Esophagus muscularis mucosa (tissue), 4 donors: Measurements from ENCODE around the gene DIO3.

Source experiments
- CTCF ChIP-seq, 3 experiments: fragments of 200-600 bp in 2 of 3; fragments of 450-650 bp in 1 of 3; sonication (generic) in 2 of 3; IDR thresholded peaks; one replicate each; pipeline ENCODE4 v1.5.1; 2017 to 2019; ENCODE audit warnings: antibody characterized with exemption in 3 of 3, mild to moderate bottlenecking in 2 of 3, moderate library complexity in 1 of 3
- EP300 ChIP-seq: sonication (generic); formaldehyde crosslinking; IDR thresholded peaks from one replicate; pipeline ENCODE4 v1.6.1; 2017; ENCODE audit warnings: antibody characterized with exemption
- POLR2A ChIP-seq: fragments of 450-650 bp; IDR thresholded peaks from one replicate; pipeline ENCODE4 v1.6.1; 2017; ENCODE audit warnings: antibody characterized with exemption, moderate library complexity, mild to moderate bottlenecking, low read depth
- POLR2AphosphoS5 ChIP-seq, 2 donors: sonication (generic); formaldehyde crosslinking; IDR thresholded peaks; one replicate each; pipeline ENCODE4 v1.6.1; 2017; ENCODE audit warnings: antibody characterized with exemption in 2 of 2

GRCh38 chr14:101551729-101552595, 9.3 kb upstream of the DIO3 start:
- TF ChIP-seq CTCF (IDR thresholded peaks at IDR 0.05) (no peak), POLR2AphosphoS5 (IDR thresholded peaks at IDR 0.05) (no peak), POLR2A (no peak), EP300 (no peak)
